ENCODE measurements around the gene SCG3.
A peak's percentile ranks its signal among the peaks of the same experiment; 100 is the strongest.

DNA sequence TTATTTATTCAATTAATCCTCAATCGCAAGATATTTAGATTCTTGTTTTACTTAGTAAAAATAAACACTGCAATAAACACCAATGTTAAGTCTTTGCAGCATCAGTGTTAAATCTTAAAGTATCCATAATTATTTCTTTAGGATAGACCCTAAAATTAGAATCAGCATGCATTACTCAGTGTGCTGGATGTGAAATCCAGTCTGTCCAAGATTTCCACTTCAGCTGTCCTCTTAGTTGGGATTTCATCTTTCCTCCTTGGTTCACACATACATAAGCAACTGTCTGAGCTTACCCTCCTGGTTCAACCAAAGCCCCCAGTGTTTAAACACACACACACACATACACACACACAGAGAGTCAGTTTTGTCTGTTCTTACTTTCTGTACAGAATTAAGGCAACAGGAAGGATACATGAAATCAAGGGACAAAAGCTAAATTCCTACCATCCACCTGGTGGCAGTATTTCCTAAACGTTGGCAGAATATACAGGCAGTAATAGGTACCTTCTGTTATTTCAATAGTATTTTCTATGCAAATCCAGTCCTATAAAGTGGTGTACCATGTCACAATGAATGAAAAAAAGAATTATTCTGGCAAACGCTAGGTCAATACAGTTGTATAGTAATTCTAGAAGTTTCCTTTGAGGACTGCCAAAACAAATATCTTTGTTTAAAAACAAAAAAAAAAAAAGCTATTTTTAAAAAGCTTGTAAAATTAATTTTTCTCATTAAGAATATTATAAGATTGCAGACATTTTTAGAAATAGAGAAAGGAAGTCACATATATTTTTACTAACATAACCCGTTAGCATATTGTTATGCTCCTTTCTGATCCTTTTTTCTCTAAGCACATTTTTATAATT, 31.4 kb upstream of the SCG3 start:
- TF ChIP-seq, protein P1, sequence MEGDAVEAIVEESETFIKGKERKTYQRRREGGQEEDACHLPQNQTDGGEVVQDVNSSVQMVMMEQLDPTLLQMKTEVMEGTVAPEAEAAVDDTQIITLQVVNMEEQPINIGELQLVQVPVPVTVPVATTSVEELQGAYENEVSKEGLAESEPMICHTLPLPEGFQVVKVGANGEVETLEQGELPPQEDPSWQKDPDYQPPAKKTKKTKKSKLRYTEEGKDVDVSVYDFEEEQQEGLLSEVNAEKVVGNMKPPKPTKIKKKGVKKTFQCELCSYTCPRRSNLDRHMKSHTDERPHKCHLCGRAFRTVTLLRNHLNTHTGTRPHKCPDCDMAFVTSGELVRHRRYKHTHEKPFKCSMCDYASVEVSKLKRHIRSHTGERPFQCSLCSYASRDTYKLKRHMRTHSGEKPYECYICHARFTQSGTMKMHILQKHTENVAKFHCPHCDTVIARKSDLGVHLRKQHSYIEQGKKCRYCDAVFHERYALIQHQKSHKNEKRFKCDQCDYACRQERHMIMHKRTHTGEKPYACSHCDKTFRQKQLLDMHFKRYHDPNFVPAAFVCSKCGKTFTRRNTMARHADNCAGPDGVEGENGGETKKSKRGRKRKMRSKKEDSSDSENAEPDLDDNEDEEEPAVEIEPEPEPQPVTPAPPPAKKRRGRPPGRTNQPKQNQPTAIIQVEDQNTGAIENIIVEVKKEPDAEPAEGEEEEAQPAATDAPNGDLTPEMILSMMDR (IDR thresholded peaks at IDR 0.05; ENCODE audit: insufficient read depth, low read depth, low read length): peak; percentile 80
- no peak for TF ChIP-seq EZH2 (IDR thresholded peaks at IDR 0.05; ENCODE audit: insufficient read depth, low read length)

Data from astrocyte (in vitro differentiated cells and primary cell).